ENCODE data around the gene MOBP.
"Not testable (repeated sequence)": the region's sequence is repeated elsewhere in the genome, so short reads cannot be mapped to it uniquely, and the experiment has no call there.

MOBP gene

GRCh38 chr3:39467394-39468107 lies at the start of gene MOBP:
Gene MOBP, plus strand, starts transcription at chr3:39467680. Its CDS starts 34,390 bp downstream, at chr3:39502070.
- no peak for DNase-seq

GRCh38 chr3:39418556-39419225 lies 48.8 kb upstream of the MOBP start:
- DNase-seq, result not testable (repeated sequence)

- no peak for DNase-seq
These were observed 47.7 kb upstream of the MOBP start for GRCh38 chr3:39419742-39420315.

- no peak for DNase-seq
These were observed 46.9 kb upstream of the MOBP start for GRCh38 chr3:39420543-39420942.

DNA sequence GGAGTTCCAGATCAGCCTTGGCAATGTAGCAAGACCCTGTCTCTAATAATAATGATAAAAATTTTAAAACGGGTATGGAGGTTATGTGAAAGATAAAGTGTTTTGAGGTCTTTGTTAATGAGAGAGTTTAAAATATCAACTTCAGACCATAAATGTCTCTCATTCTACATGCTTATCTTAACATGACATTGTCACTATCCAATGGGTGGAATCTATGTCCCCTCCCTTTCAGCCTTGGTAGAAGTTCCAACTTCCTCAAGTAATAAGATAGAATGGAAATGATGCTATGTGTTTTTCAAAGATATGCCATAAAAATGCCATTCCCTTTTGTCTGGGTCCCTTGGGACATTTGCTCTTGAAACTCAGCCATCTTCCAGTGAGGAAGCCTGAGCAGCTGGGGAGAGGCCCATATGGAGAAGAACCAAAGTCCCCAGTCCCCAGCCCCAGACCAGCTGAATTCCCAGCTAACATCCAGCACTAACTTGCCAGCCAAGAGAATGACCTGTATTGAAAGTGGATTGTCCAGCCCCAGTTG lies 44.0 kb upstream of the MOBP start:
- no peak for DNase-seq

DNA sequence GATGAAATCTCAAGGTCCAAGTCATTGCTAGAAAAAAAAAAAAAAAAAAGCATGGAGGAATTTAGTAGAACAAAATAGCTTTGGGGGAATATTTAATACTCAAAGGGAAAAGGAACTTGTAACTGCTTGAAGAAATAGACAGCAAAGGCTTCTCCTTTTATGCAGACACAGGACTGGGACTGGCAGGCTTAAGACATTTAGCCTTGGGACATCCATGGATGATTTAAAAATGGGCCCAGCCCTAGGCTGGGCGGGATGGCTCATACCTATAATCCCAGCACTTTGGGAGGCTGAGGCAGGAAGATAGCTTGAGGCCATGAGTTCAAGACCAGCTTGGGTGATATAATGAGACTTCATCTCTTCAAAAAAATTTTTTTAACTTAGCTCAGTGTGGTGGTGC lies 41.2 kb upstream of the MOBP start:
- no peak for DNase-seq

DNA sequence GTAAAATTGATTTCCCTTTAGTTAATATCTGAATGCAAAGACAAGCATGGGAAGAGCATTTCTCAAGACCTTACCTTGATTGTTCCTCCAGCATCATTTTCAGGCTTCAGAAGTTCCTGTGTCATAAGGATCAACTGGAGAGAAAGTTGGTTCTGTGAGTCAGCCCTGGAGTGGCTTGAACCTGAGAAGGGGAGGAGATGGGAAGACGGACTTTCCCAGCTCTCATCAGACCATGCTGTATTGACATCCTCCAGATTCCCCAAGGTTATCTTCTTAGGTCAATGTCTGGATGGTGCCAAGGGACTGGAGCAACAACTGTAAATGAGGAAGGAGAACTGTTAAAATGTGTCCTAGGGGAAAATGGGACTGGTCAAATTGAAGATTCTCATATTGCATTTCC lies 40.0 kb upstream of the MOBP start:
- DNase-seq, result no peak

GRCh38 chr3:39428745-39429201 lies 38.7 kb upstream of the MOBP start:
- no peak for DNase-seq

DNA sequence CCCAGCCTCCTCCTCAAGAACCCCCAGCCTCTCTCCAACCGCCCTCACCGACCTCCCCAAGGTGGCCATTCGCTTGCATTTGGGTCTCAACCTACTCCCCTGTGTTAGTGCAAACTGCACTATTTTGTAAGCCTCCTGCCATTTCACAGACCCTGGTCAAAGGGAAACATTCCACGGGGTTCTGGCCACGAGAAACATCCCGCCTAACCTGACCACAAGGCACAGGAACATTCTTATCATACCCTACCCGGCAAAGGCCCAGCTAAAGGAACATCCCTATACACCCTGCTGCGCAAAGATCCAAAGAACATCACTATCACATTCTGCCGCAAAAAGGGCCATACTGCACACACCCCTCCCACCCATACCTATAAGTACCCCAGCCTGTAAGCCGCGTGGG lies 38.0 kb upstream of the MOBP start:
- DNase-seq, result no peak

GRCh38 chr3:39432342-39432741 lies 35.1 kb upstream of the MOBP start:
- no peak for DNase-seq

GRCh38 chr3:39433642-39434041 lies 33.8 kb upstream of the MOBP start:
- no peak for DNase-seq

DNA sequence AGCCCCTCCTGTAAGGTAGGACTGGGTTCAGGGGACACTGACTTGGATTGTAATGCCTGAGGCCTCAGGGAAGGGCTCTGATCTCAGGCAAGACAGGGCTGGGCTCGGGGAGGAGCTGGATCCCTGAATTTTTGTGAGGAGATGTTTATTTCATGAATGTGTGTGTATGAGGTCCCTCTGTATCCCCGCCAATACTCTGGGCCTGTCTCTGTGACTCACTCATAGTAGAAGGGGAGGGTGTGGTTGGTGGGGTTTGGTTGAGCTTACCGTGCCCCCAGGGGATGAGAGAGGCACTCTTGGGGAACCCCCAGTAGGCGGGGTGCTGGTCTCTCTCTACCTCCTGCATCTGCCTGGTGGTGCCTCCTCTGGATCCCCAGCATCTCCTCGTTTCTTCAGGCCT lies 32.9 kb upstream of the MOBP start:
- DNase-seq, result no peak

GRCh38 chr3:39435006-39435748 lies 32.3 kb upstream of the MOBP start:
- DNase-seq, result no peak

- DNase-seq, result no peak
These were observed 28.6 kb upstream of the MOBP start for GRCh38 chr3:39438880-39439279.

DNA sequence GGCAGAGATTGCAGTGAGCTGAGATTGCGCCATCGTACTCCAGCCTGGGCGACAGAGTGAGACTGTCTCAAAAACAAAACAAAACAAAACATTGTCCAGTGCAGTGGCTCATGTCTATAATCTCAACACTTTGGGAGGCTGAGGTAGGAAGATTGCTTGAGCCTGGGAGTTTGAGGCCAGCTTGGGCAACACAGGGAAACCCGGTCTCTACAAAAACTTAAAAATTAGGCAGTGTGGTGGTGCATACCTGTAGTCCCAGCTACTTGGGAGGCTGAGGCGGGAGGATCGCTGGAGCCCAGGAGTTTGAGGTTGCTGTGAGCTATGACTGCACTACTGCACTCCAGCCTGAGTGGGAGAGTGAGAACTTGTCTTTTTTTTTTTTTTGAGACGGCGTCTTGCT lies 27.2 kb upstream of the MOBP start:
- no peak for DNase-seq

DNA sequence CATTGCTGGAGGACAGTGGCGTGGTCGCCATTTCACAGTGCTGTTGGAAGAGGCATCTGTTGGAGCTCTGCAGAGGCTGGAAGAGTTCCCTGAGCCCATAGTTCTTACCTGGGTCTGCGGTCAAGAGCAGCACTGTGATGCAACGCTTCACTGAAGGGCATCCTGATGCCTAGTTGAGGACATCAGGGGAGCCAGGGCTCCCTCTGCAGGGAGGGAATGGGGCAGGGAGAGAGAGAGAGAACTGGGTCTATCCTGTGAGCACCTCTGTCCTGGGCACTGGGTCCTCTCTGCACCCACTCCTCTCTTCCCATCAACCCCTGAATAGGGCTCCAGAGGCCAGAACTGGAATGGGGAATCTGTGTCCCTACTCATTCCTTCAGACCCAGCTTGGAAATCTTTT lies 23.9 kb upstream of the MOBP start:
- no peak for DNase-seq

- DNase-seq, result peak; percentile 33 to 50 (median 42)
These were observed 21.6 kb upstream of the MOBP start for GRCh38 chr3:39445927-39446326.

DNA sequence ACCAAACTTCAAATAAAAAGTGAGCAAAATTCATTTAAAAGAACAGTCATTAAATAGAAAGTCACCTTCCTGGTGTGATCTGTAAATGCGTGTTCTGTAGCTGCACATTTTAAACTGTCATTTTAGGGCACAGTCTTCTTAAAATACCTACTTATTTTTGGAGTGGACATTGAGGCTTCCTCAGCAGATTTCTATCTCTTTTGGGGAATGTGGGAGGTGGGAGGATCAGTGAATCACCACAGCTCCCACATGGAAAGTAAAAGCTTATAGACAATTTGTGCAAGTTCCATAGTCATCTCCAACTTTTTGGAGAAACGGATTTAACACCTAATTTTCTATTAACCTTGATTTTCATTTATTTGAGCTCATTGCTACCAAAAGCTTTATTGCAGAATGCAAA lies 21.0 kb upstream of the MOBP start:
- DNase-seq, result peak; percentile 10 to 30 (median 13)

- DNase-seq, result peak; percentile 89 to 94 (median 89)
These were observed 19.6 kb upstream of the MOBP start for GRCh38 chr3:39447637-39448483.

DNA sequence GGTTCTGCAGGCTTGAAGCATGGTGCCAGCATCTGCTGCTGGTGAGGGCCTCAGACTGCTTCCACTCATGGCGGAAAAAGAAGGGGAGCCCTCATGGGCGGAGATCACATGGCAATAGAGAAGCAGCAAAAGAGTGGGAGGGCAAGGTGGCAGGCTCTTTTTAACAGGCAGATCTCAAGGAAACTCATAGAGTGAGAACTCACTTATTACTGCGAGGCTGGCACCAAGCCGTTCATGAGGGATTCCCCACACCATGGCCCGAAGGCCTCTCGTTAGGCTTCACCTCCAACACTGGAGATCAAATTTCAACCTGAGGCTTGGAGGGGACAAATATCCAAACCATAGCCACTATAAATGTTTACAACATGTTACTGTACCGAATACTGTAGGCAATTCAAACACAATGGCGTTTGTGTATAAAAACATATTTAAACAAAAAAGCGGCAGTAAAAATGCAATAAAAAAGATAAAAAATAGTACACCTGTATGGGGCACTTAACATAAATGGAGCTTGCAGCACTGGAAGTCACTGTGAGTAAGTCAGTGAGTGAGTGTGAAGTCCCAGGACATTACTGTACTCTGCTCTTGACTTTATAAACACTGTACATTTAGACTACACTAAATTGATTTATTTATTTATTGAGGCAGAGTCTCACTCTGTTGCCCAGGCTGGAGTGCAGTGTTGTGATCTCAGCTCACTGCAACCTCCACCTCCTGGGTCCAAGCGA lies 18.8 kb upstream of the MOBP start:
- DNase-seq, result no peak

DNA sequence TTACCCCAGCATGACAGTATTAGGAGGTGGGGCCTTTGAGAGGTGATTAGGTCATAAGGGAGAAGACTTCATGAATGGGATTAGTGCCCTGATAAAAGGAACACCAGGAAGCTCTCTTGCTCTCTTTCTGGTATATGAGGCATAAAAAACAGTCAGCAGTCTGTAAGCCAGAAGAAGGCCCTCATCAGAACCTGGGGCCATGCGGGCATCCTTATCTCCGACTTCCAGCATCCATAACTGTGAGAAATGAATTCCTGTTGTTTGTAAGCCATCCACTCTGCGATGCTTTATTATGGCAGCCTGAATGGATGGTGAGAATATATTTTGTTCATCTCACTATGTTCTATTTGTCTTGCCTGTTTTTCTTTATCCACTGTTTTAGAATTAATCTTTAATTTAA lies 17.7 kb upstream of the MOBP start:
- DNase-seq, result no peak

GRCh38 chr3:39453134-39453533 lies 14.3 kb upstream of the MOBP start:
- DNase-seq, result no peak
